HCT116 (cell line): Measurements from ENCODE around the gene PHF2. TPM values are rescaled to one million over a fixed set of nuclear protein-coding genes. Genes with fewer than 3 reads are reported as not detected.

Experiments used
- ATAC-seq: fragments of 200-7000 bp; cut with Tn5 transposase; 2 replicates; pipeline ENCODE4 v1.9.1; 2020; ENCODE audit warnings: mild to moderate bottlenecking, moderate library complexity
- BruUV-seq: library from RNA; stranded (reverse); fragments of 400-500 nt; replicated peaks from 2 replicates; lab custom pipeline; 2021; lab: Mats Ljungman, UMichigan
- CTCF ChIA-PET: fragments of 300-600 bp; sonication (Branson Sonifier 250); formaldehyde crosslinking; loops from one replicate; lab custom pipeline; 2021; ENCODE audit warnings: antibody characterized with exemption; lab: Charles Lee
- POLR2A ChIA-PET: fragments of 300-600, 350-600 bp; sonication (Branson Sonifier 250); formaldehyde crosslinking; loops from one replicate; lab custom pipeline; 2021; ENCODE audit warnings: antibody characterized with exemption; lab: Charles Lee
- RAD21 ChIA-PET, 2 experiments: fragments of 300-600 bp; sonication (Branson Sonifier 250); formaldehyde crosslinking; loops; one replicate each; lab custom pipeline; 2023; ENCODE audit warnings: low total read pairs in 2 of 2; ENCODE audit not compliant: uncharacterized antibody in 2 of 2, unreplicated experiment in 2 of 2, low non-redundant PET in 1 of 2; lab: Charles Lee
- DNase-seq: peaks from one replicate; pipeline ENCODE4 v3.0.0-alpha.2; 2010; ENCODE audit warnings: low read depth, low spot score
- H2AFZ ChIP-seq: fragments of 200-600 bp; shearing (Covaris generic), sonication (generic); 2 replicates; pipeline ENCODE4 v1.6.1; 2017; ENCODE audit warnings: low read depth, mixed run types, mixed read lengths, antibody characterized with exemption, low read length; ENCODE audit not compliant: poor library complexity, severe bottlenecking
- H3K27ac ChIP-seq: 2 replicates; pipeline ENCODE4 v1.5.1; 2012; ENCODE audit warnings: low read depth, low read length
- H3K27me3 ChIP-seq: fragments of 200-600 bp; sonication (generic); 2 replicates; pipeline ENCODE4 v1.6.1; 2016; ENCODE audit warnings: mixed run types, low read length, mixed read lengths; ENCODE audit not compliant: insufficient read depth
- H3K36me3 ChIP-seq, 2 experiments: fragments of 200-500 bp in 1 of 2; fragments of 200-600 bp in 1 of 2; sonication (Bioruptor generic) in 1 of 2; sonication (generic) in 1 of 2; 2 replicates each; pipeline versions ENCODE4 v1.5.1 to v1.6.1; 2014 to 2016; ENCODE audit warnings: low read length in 2 of 2, inconsistent platforms in 1 of 2, mixed read lengths in 1 of 2, mixed run types in 1 of 2; ENCODE audit not compliant: insufficient read depth in 2 of 2, control insufficient read depth in 1 of 2
- H3K4me1 ChIP-seq, 2 experiments: fragments of 200-600 bp in 1 of 2; sonication (generic) in 1 of 2; 2 replicates each; pipeline versions ENCODE4 v1.5.1 to v1.6.1; 2012 to 2017; ENCODE audit warnings: low read length in 2 of 2, inconsistent platforms in 1 of 2, mild to moderate bottlenecking in 1 of 2, mixed read lengths in 1 of 2, mixed run types in 1 of 2, moderate library complexity in 1 of 2; ENCODE audit not compliant: insufficient read depth in 2 of 2, control insufficient read depth in 1 of 2
- H3K4me2 ChIP-seq: fragments of 200-600 bp; sonication (generic); 2 replicates; pipeline ENCODE4 v1.6.1; 2017; ENCODE audit warnings: mixed run types, low read length, mixed read lengths
- H3K4me3 ChIP-seq, 2 experiments: fragments of 200-600 bp in 1 of 2; sonication (generic) in 1 of 2; replicated peaks in 1 of 2; 2 replicates each; pipeline ENCODE4 v1.5.1; 2011 to 2016; ENCODE audit warnings: low read length in 2 of 2, control low read depth in 1 of 2, low read depth in 1 of 2, mild to moderate bottlenecking in 1 of 2, mixed read lengths in 1 of 2, mixed run types in 1 of 2
- H3K79me2 ChIP-seq: fragments of 200-600 bp; sonication (generic); 2 replicates; pipeline ENCODE4 v1.6.1; 2017; ENCODE audit warnings: mild to moderate bottlenecking, mixed run types, low read length, moderate library complexity, mixed read lengths; ENCODE audit not compliant: insufficient read depth
- H3K9ac ChIP-seq: fragments of 200-600 bp; sonication (generic); 2 replicates; pipeline ENCODE4 v1.6.1; 2016; ENCODE audit warnings: low read length, mixed read lengths
- H3K9me2 ChIP-seq: fragments of 200-600 bp; sonication (generic), shearing (Covaris generic); 2 replicates; pipeline ENCODE4 v1.6.1; 2017; ENCODE audit warnings: mixed run types, mild to moderate bottlenecking, moderate library complexity; ENCODE audit not compliant: insufficient read depth
- H3K9me3 ChIP-seq, 2 experiments: fragments of 200-500 bp in 1 of 2; fragments of 200-600 bp in 1 of 2; sonication (Bioruptor generic) in 1 of 2; sonication (generic) in 1 of 2; 2 replicates each; pipeline ENCODE4 v1.6.1; 2014 to 2017; ENCODE audit warnings: low read length in 2 of 2, mixed read lengths in 2 of 2, inconsistent platforms in 1 of 2, low read depth in 1 of 2, mild to moderate bottlenecking in 1 of 2, mixed run types in 1 of 2, moderate library complexity in 1 of 2; ENCODE audit not compliant: control insufficient read depth in 1 of 2, insufficient read depth in 1 of 2
- H4K20me1 ChIP-seq: fragments of 200-600 bp; sonication (generic), shearing (Covaris generic); 2 replicates; pipeline ENCODE4 v1.6.1; 2017; ENCODE audit warnings: mixed run types, mild to moderate bottlenecking, moderate library complexity; ENCODE audit not compliant: insufficient read depth
- ATF3 ChIP-seq: IDR thresholded peaks from 2 replicates; pipeline ENCODE4 v1.6.1; 2012
- CBX3 ChIP-seq: IDR thresholded peaks from 2 replicates; pipeline ENCODE4 v1.6.1; 2012; ENCODE audit warnings: low read depth
- CEBPB ChIP-seq: IDR thresholded peaks from 2 replicates; pipeline ENCODE4 v1.6.1; 2012; ENCODE audit warnings: low read depth
- CTCF ChIP-seq, 3 experiments: fragments of 200-600 bp in 1 of 3; sonication (generic) in 1 of 3; IDR thresholded peaks in 2 of 3; conservative IDR thresholded peaks in 1 of 3; 2 replicates each; pipeline ENCODE4 v1.5.1; 2012 to 2017; ENCODE audit warnings: low read depth in 2 of 3, low read length in 2 of 3, antibody characterized with exemption in 1 of 3, borderline replicate concordance in 1 of 3, control low read depth in 1 of 3, mild to moderate bottlenecking in 1 of 3, mixed read lengths in 1 of 3, mixed run types in 1 of 3, moderate library complexity in 1 of 3; ENCODE audit not compliant: insufficient read depth in 1 of 3
- EGR1 ChIP-seq: IDR thresholded peaks from 2 replicates; pipeline ENCODE4 v1.6.1; 2012; ENCODE audit warnings: low read depth
- ELF1 ChIP-seq: IDR thresholded peaks from 2 replicates; pipeline ENCODE4 v1.6.1; 2012; ENCODE audit warnings: low read depth, borderline replicate concordance
- EZH2 ChIP-seq: fragments of 200-600 bp; sonication (generic); IDR thresholded peaks from 2 replicates; pipeline ENCODE4 v1.6.1; 2017; ENCODE audit warnings: antibody characterized with exemption, mixed run types
- EZH2phosphoT487 ChIP-seq: fragments of 200-600 bp; IDR thresholded peaks from 2 replicates; pipeline ENCODE4 v1.6.1; 2018; ENCODE audit warnings: antibody characterized with exemption, borderline replicate concordance
- JUND ChIP-seq: IDR thresholded peaks from 2 replicates; pipeline ENCODE4 v1.6.1; 2012
- MAX ChIP-seq: IDR thresholded peaks from 2 replicates; pipeline ENCODE4 v1.6.1; 2012
- POLR2A ChIP-seq: IDR thresholded peaks from 2 replicates; pipeline ENCODE4 v1.7.0; 2011; ENCODE audit warnings: borderline replicate concordance; ENCODE audit not compliant: insufficient read depth, insufficient read length; ENCODE audit errors: extremely low read depth
- POLR2AphosphoS5 ChIP-seq: IDR thresholded peaks from 2 replicates; pipeline ENCODE4 v1.6.1; 2011; ENCODE audit warnings: mild to moderate bottlenecking, low read depth, low read length, moderate library complexity
- RAD21 ChIP-seq: IDR thresholded peaks from 2 replicates; pipeline ENCODE4 v1.6.1; 2012; ENCODE audit warnings: low read depth, mild to moderate bottlenecking
- SIN3A ChIP-seq: IDR thresholded peaks from 2 replicates; pipeline ENCODE4 v1.6.1; 2012; ENCODE audit warnings: low read depth
- SP1 ChIP-seq: IDR thresholded peaks from 2 replicates; pipeline ENCODE4 v1.6.1; 2012; ENCODE audit warnings: low read depth
- YY1 ChIP-seq: IDR thresholded peaks from 2 replicates; pipeline ENCODE4 v1.6.1; 2011; ENCODE audit warnings: low read length, low read depth, moderate library complexity, mild to moderate bottlenecking; ENCODE audit not compliant: insufficient replicate concordance; ENCODE audit errors: extremely low read depth
- ZFX ChIP-seq: fragments of 450-650 bp; IDR thresholded peaks from 2 replicates; pipeline ENCODE4 v1.6.1; 2017
- ZNF274 ChIP-seq: fragments of 200-500 bp; sonication (Bioruptor generic); IDR thresholded peaks from 2 replicates; pipeline ENCODE4 v1.6.1; 2014; ENCODE audit warnings: mild to moderate bottlenecking, low read depth, low read length, inconsistent platforms
- intact Hi-C: fragments of 100-400 bp; cut with micrococcal nuclease; formaldehyde crosslinking; loops from 2 replicates; pipeline ENCODE4 v1.10.0; 2022
- total RNA-seq: library from RNA; stranded (reverse); gene quantifications from one replicate; pipeline ENCODE4 v1.2.1, GENCODE V29; 2021; ENCODE audit not compliant: unreplicated experiment
- TF ChIP-seq, protein P1 (sequence below): IDR thresholded peaks from 2 replicates; pipeline ENCODE4 v1.6.1; 2011; ENCODE audit warnings: mild to moderate bottlenecking, low read length, moderate library complexity; ENCODE audit not compliant: insufficient replicate concordance; ENCODE audit errors: extremely low read depth
- TF ChIP-seq, protein P2 (sequence below): IDR thresholded peaks from 2 replicates; pipeline ENCODE4 v1.6.1; 2012; ENCODE audit warnings: low read depth

The PHF2 gene
- total RNA-seq, 1 experiment from 2014 or later, result 20.6 TPM

- no peak for ATAC-seq
- Histone ChIP-seq H3K4me1 (no peaks in the 10 kb centered on the region), H3K36me3 (peaks cover 5 to 10% of the 10 kb centered on the region in 2 experiments; a peak in 2 of 4 replicates), H3K27ac (no peak overlapping the region), H3K4me2 (no peak overlapping the region), H3K9ac (no peak overlapping the region), H2AFZ (no peak overlapping the region), H3K9me3 (no peaks in the 10 kb centered on the region), H3K27me3 (no peaks in the 10 kb centered on the region), H3K4me3 (no peak overlapping the region), H3K79me2 (no peaks in the 10 kb centered on the region), H4K20me1 (no peaks in the 10 kb centered on the region), H3K9me2 (no peaks in the 10 kb centered on the region)
- TF ChIP-seq MAX, result no peak
- TF ChIP-seq ELF1, result no peak
- TF ChIP-seq ATF3, result no peak
- no peak for TF ChIP-seq YY1
- no peak for TF ChIP-seq SP1
- no peak for TF ChIP-seq EZH2phosphoT487
- no peak for TF ChIP-seq RAD21
- TF ChIP-seq ZFX, result no peak
- no peak for TF ChIP-seq POLR2A
- TF ChIP-seq SIN3A, result no peak
- TF ChIP-seq JUND, result no peak
- TF ChIP-seq, protein P1, sequence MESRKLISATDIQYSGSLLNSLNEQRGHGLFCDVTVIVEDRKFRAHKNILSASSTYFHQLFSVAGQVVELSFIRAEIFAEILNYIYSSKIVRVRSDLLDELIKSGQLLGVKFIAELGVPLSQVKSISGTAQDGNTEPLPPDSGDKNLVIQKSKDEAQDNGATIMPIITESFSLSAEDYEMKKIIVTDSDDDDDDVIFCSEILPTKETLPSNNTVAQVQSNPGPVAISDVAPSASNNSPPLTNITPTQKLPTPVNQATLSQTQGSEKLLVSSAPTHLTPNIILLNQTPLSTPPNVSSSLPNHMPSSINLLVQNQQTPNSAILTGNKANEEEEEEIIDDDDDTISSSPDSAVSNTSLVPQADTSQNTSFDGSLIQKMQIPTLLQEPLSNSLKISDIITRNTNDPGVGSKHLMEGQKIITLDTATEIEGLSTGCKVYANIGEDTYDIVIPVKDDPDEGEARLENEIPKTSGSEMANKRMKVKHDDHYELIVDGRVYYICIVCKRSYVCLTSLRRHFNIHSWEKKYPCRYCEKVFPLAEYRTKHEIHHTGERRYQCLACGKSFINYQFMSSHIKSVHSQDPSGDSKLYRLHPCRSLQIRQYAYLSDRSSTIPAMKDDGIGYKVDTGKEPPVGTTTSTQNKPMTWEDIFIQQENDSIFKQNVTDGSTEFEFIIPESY, result no peak
- TF ChIP-seq EGR1, result no peak
- TF ChIP-seq EZH2, result no peak
- no peak for TF ChIP-seq CBX3
- no peak for TF ChIP-seq CEBPB
- TF ChIP-seq CTCF (IDR thresholded peaks at IDR 0.05 in 2 of 3, conservative IDR thresholded peaks at IDR 0.05 in 1 of 3; ENCODE audit: borderline replicate concordance in 1 of 3, insufficient read depth in 1 of 3, low read depth in 2 of 3, low read length in 2 of 3), result no peak
- TF ChIP-seq POLR2AphosphoS5, result no peak
- no peak for TF ChIP-seq ZNF274
- TF ChIP-seq, protein P2, sequence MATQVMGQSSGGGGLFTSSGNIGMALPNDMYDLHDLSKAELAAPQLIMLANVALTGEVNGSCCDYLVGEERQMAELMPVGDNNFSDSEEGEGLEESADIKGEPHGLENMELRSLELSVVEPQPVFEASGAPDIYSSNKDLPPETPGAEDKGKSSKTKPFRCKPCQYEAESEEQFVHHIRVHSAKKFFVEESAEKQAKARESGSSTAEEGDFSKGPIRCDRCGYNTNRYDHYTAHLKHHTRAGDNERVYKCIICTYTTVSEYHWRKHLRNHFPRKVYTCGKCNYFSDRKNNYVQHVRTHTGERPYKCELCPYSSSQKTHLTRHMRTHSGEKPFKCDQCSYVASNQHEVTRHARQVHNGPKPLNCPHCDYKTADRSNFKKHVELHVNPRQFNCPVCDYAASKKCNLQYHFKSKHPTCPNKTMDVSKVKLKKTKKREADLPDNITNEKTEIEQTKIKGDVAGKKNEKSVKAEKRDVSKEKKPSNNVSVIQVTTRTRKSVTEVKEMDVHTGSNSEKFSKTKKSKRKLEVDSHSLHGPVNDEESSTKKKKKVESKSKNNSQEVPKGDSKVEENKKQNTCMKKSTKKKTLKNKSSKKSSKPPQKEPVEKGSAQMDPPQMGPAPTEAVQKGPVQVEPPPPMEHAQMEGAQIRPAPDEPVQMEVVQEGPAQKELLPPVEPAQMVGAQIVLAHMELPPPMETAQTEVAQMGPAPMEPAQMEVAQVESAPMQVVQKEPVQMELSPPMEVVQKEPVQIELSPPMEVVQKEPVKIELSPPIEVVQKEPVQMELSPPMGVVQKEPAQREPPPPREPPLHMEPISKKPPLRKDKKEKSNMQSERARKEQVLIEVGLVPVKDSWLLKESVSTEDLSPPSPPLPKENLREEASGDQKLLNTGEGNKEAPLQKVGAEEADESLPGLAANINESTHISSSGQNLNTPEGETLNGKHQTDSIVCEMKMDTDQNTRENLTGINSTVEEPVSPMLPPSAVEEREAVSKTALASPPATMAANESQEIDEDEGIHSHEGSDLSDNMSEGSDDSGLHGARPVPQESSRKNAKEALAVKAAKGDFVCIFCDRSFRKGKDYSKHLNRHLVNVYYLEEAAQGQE, result no peak
- ChIA-PET RAD21 (no interaction called here), POLR2A (no interaction called here), CTCF (no interaction called here)
- DNase-seq, result no peak
- BruUV-seq, result no TSS peak
- intact Hi-C loops, result no loop called here
Measured at GRCh38 chr9:93653760-93654159, 77.4 kb downstream of the PHF2 start.
